Vein endothelial cell (primary cell): ENCODE results near the gene POLR1H. TPM values are rescaled to one million over a fixed set of nuclear protein-coding genes. Genes with fewer than 3 reads are reported as not detected.

Experiments
- small RNA-seq: library from RNA; depleted of rRNA; stranded (forward); fragments of <200 nt; gene quantifications from one replicate; pipeline ENCODE3, GENCODE V24; 2012
- total RNA-seq: library from RNA; depleted of rRNA; stranded (reverse); fragments of >200 nt; gene quantifications from 2 replicates; pipeline ENCODE4 v1.2.3, GENCODE V29; 2012

The POLR1H gene
- 19.9 and 28.7 TPM in 2 replicates for total RNA-seq

GRCh38 chr6:30061092-30061857 lies at the start of gene POLR1H:
Gene POLR1H, plus strand, starts transcription at chr6:30061265. Its CDS starts 260 bp downstream, at chr6:30061525.

GRCh38 chr6:30066577-30067459 lies 5.8 kb downstream of the POLR1H start, which contains the start of gene PPP1R11:
Gene PPP1R11, plus strand, starts transcription at chr6:30067198. Its CDS starts 213 bp downstream, at chr6:30067411.

GRCh38 chr6:30075094-30075789 lies 14.2 kb downstream of the POLR1H start, which contains the start of gene RNF39:
Gene RNF39, minus strand, starts transcription at chr6:30075769. Its CDS starts 184 bp downstream, at chr6:30075585.

GRCh38 chr6:30113003-30113759 lies 52.1 kb downstream of the POLR1H start, which contains the start of gene TRIM31:
Gene TRIM31, minus strand, starts transcription at chr6:30113090. Its CDS starts 285 bp downstream, at chr6:30112805.

Small RNA genes lying within 50 kb of the gene (small RNA-seq; reads per million reads assigned to genes)
- not detected for gene RF02218
- not detected for gene RF02219
- not detected for gene RF02220

Other genes with a start within 250 kb of the POLR1H start
- gene HLA-G, start 233.4 kb upstream of the POLR1H start, total RNA-seq: not detected in 2 replicates
- 216 and 332 TPM in 2 replicates for gene HLA-A, start 118.7 kb upstream of the POLR1H start, total RNA-seq
- 34.6 and 35.3 TPM in 2 replicates for gene PPP1R11, start 5.9 kb downstream of the POLR1H start, total RNA-seq
- gene RNF39, start 14.5 kb downstream of the POLR1H start, total RNA-seq: not detected in 2 replicates
- not detected in 2 replicates for gene TRIM31, start 51.8 kb downstream of the POLR1H start, total RNA-seq
- not detected in 2 replicates for gene TRIM40, start 74.9 kb downstream of the POLR1H start, total RNA-seq
- not detected in 2 replicates for gene TRIM10, start 99.9 kb downstream of the POLR1H start, total RNA-seq
- not detected in 2 replicates for gene TRIM15, start 102.3 kb downstream of the POLR1H start, total RNA-seq
- 32.7 and 35.5 TPM in 2 replicates for gene TRIM26, start 152.1 kb downstream of the POLR1H start, total RNA-seq